GM11168 (cell line): ENCODE results near the gene SPTBN1.

Experiments used
- in situ Hi-C: fragments of 300-500 bp; cut with MboI; formaldehyde crosslinking; loops from one replicate; pipeline ENCODE4 v1.12.0; 2022; ENCODE audit warnings: low sequenced_read_pairs; ENCODE audit not compliant: unreplicated experiment

SPTBN1 gene

GRCh38 chr2:54658564-54659071 is 202.5 kb downstream of the SPTBN1 start:
- in situ Hi-C loops: no loop called here

- in situ Hi-C loops: no loop called here
These were observed 203.4 kb downstream of the SPTBN1 start for GRCh38 chr2:54659527-54659926.

GRCh38 chr2:54660752-54661151 is 204.6 kb downstream of the SPTBN1 start:
- in situ Hi-C loops: no loop called here

GRCh38 chr2:54663424-54664030 is 207.4 kb downstream of the SPTBN1 start:
- in situ Hi-C loops: no loop called here

DNA sequence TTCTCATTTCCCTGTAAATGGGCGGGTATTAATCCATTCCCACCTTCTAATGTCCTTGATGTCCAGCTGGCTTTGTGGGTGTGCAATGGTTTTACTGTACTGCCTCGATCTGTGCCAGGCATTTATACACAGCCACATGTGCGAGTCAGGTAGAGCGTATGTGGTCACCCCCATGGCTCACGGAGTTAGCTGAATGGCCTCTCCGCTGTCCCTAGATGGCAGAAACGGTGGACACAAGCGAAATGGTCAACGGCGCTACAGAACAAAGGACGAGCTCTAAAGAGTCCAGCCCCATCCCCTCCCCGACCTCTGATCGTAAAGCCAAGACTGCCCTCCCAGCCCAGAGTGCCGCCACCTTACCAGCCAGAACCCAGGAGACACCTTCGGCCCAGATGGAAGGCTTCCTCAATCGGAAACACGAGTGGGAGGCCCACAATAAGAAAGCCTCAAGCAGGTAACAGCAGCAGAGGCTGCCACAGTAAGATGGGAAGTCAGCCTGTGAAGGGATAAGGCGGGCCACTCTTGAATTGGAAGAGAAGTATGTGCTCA is 208.2 kb downstream of the SPTBN1 start:
- in situ Hi-C loops: no loop called here

GRCh38 chr2:54665436-54665856 is 209.3 kb downstream of the SPTBN1 start:
- in situ Hi-C loops: no loop called here

GRCh38 chr2:54666131-54666633 is 210.1 kb downstream of the SPTBN1 start:
- in situ Hi-C loops: no loop called here

GRCh38 chr2:54666634-54667265 is 210.6 kb downstream of the SPTBN1 start:
- in situ Hi-C loops: no loop called here

DNA sequence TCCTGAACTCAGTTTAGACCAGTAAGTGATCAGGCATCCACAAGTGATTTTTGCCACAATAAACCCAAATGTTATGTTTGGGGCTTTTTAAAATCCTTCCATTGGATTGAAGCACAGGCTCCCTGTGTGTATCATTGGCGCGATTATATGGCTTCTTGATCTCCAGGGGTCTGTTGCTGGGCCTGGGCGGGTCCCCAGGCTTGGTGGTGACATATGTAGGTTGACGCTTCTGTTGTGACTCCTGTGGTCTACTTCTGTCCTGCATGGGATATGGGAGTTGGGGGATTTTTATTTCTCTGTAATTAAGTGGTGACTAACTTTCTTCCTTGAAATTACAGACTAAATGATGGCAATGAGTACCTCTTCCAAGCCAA is 211.1 kb downstream of the SPTBN1 start:
- in situ Hi-C loops: no loop called here

GRCh38 chr2:54667726-54668650 is 211.9 kb downstream of the SPTBN1 start:
- in situ Hi-C loops: no loop called here

DNA sequence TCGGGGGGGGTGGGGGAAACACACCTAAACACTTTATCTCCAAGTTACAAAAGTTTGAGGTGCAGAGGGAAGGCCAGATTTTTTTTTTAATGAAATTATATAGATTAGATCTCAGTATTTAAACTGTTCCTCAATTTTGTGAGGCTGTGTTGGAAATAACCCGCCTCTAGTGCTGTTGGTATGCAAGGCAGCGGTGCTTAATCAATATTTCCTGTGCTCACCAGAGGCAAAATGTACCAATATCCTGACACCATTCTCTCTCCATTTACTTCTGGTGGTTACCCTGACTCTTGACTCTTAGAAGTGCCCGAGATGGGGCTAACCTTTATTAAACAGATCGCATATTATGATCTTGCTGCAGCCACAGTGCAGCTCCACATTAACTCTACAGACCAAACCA is 212.6 kb downstream of the SPTBN1 start:
- in situ Hi-C loops: no loop called here

DNA sequence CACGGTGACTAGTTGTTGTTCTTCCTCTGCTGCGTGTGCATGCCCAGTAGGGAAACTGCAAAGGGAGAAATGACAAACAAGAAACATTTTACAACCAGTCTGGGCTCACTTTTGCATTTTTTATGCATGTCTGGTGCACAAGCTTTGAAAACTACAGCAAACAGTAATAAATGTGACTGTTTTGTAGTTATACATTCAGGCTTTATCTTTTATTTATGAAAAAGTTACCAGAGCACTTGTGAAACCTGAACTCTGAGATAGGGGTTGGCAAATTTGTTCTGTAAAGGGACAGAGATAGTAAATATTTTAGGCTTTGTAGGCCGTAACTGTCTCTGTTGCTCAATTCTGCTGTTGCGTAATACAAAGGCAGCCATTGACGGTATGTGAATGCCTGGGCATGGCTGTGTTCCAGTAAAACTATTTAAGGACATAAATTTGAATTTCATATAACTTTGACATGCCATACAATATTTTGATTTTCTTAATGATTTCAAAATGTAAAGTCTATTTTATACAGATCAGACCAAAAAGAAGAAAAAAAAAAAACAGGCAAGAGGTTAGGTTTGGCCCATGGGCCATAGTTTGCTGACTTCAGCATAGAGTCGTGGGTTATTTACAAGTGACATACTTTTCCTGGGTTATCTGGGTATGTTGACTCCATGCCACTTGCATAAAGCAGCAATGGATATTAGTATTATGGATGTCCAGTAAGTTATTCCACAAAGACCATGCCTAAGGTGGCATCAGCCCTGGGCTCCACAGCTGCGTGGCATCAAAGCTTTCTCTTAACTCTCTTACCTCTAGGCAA is 213.8 kb downstream of the SPTBN1 start:
- in situ Hi-C loops: no loop called here

DNA sequence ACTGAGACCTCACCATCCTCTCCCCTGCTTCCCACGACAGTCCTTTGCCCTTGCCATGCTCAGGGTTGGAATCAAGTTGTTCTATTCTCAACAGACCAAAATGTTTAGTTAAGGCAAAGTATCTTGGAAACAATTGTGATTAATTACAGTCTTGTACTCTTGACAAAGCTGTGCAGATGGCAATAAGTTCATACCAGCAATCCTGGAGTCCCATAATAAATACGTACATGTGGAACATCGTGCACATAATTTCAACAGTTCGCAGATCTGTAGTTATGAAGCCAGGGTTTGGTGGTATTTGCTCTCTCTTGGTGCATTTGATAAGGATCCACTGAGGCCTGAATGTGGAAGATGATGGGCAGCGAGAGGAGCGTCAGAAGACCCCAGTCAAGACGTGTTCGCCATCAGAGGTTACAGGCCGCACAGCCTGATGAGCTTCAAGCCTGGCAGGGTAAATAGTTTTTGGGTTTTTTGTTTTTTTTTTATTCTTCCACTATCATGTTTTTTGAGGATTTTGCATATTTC is 214.4 kb downstream of the SPTBN1 start:
- in situ Hi-C loops: no loop called here

GRCh38 chr2:54671010-54671409 is 214.9 kb downstream of the SPTBN1 start:
- in situ Hi-C loops: no loop called here

DNA sequence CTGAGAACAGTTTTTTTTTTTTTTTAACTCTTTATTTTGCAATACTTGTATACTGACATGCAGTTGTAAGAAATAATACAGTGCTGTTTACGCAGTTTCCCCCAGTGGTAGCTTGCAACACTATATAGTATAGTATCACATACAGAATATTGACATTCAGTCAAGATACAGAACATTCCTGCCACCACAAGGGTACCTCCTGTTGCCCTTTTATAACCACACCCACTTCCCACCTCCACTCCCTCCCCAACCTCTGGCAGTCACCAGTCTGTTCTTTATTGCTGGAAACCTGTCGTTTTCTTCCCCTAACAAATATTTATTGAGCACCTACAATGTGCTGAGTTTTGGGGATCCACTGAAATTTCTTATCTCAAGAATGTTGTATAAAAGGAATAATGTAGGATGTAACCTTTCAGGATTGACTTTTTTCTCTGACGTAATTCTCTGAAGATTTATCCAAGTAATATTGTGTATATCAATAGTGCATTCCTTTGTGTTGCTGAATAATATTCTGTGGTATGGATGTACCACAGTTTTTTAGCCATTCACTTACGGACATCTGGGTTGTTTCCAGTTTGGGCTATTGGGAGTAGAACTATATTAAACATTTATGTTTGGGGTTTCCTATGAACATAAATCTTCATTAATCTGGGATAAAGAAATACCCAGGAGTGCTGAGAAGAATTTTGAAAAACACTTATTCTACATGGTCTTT is 215.9 kb downstream of the SPTBN1 start:
- in situ Hi-C loops: no loop called here

DNA sequence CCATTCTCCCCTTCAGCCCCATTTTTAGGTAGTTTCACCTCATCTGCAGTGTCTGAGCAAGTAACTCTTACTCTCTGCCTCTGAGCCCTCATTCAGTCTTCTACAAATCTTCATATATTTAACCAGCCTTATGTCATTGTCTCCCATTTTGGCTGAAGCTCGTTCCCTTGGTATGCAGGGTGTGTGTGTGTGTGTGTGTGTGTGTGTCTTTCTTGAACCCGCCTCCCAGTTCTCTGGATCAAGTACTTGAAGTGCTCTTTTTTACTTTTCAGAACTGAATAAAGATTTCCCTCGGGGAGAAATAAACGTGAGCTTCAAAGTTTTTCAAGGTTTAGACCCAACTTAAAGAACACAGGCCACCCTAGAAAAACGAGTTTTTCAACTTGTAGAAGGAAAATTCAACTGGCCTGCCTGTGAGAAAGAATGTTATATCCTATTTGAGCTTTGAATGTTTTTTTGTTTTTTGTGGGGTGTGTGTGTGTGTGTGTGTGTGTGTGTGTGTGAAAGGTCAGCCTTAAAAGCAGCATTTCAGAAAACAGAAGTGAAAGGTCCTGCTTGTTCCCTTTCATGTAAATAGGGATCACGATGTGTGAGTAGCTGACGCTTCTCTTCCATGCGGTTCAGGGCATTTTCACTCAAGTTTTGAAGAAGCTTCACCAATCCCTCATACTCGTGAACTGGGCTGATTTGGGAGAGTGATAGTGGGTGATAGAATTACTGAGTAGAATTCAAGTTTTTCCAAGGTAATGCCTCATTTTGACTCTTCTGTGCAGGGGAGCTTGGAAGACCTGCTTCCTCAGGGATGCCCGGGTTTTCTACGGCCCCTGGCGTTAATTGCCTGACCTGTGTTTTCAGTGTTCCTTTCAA is 216.7 kb downstream of the SPTBN1 start:
- in situ Hi-C loops: no loop called here

- in situ Hi-C loops: no loop called here
These were observed 217.4 kb downstream of the SPTBN1 start for GRCh38 chr2:54673501-54673998.

DNA sequence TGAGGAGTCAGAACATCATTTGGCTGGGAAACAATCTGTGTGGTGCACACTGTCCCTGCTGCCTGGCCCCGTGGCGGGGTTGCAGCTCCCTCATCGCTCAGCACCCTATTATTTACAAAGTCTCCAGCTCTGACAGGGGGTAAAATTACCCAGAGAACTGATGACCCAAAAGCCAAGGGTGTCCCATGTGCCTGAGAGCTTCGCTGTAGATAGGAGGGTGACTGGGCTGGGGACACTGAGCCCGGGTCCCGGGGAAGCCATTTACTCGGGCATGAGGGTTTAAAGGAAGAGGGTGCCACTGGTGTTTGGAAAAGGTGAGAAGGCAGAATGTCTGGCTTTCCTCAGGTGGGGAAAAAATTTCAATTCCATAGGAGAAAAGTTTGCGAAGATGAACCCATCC is 219.2 kb downstream of the SPTBN1 start:
- in situ Hi-C loops: no loop called here
